ENCODE data around the gene DYRK3. TPM values are rescaled to one million over a fixed set of nuclear protein-coding genes. Genes with fewer than 3 reads are reported as not detected.

The DYRK3 gene
- total and polyA plus RNA-seq, 2 of the 8 experiments (the other 6 are each of a cell fraction or from before 2014, with no cell fraction given): 2.1 to 8.5 TPM

- DNase-seq (ENCODE audit: low read depth in 1 of 2, low spot score in 2 of 2) (no peak), FAIRE-seq (no peak)
- H4K8ac ChIP-seq (ENCODE audit: extremely low read depth, insufficient read depth, low read length): no peak overlapping the region
- H3K79me2 ChIP-seq (ENCODE audit: control insufficient read depth in 1 of 2, insufficient read depth in 2 of 2, low read length in 2 of 2): no peaks in the 10 kb centered on the region
- no peak overlapping the region for H3K9ac ChIP-seq (replicated peaks in 1 of 4; ENCODE audit: extremely low read depth in 1 of 4, low read depth in 3 of 4, low read length in 3 of 4)
- H2AK5ac ChIP-seq (ENCODE audit: low read depth, low read length): no peak overlapping the region
- ChIA-PET POLR2A (ENCODE audit: partially characterized antibody) (interaction anchor here (0.9 to 2.3 kb wide), 7 partner anchors 22 to 273 kb away, joined by 3 to 13 read pairs (median 3); partner anchors contain the start of gene MAPKAPK2), CTCF (ENCODE audit: partially characterized antibody) (interaction anchor here (1.0 to 19.2 kb wide), 6 partner anchors 10 to 29 kb away, joined by 3 to 666 read pairs (median 22); partner anchors contain the start of gene EIF2D)
- H3K4ac ChIP-seq (replicated peaks; ENCODE audit: insufficient read length, low read depth, low read length): no peak overlapping the region
- no peak overlapping the region for H2BK12ac ChIP-seq (ENCODE audit: low read depth, low read length)
- H3K4me1 ChIP-seq (replicated peaks in 1 of 4; ENCODE audit: control insufficient read depth in 3 of 4, insufficient read depth in 4 of 4, low read length in 3 of 4): peaks cover 0 to 10% (median 4%) of the 10 kb centered on the region in 4 experiments; a peak in 4 of 7 replicates
- H3K9me3 ChIP-seq (ENCODE audit: insufficient read depth in 2 of 2, low read depth in 1 of 2, low read length in 1 of 2): no peaks in the 10 kb centered on the region
- 3% methylated on average over 14 of the region's 14 CpGs; no CpG with 5 or more reads in 1 of the 2 experiments for WGBS, 2 experiments (ENCODE audit: extremely low coverage in 1 of 2, insufficient coverage in 1 of 2, insufficient read length in 1 of 2, insufficient replicate concordance in 2 of 2, low coverage in 1 of 2, low lambda C conversion rate in 2 of 2, missing lambda C conversion rate in 1 of 2)
- H3K27me3 ChIP-seq (replicated peaks in 1 of 4; ENCODE audit: control insufficient read depth in 3 of 4, extremely low read depth in 1 of 4, insufficient read depth in 3 of 4, low read length in 3 of 4): peaks cover 0 to 4% (median 0%) of the 10 kb centered on the region in 4 experiments; a peak in 2 of 7 replicates
- TF ChIP-seq NANOG (IDR thresholded peaks at IDR 0.05; ENCODE audit: insufficient read depth, low read depth, low read length, poor library complexity, severe bottlenecking) (no peak), CHD1 (IDR thresholded peaks at IDR 0.05; ENCODE audit: low read depth, low read length) (no peak), KDM4A (IDR thresholded peaks at IDR 0.05; ENCODE audit: low read depth, low read length, severe bottlenecking) (no peak), JUND (IDR thresholded peaks at IDR 0.05; ENCODE audit: low read length) (no peak), E2F6 (IDR thresholded peaks at IDR 0.05) (no peak), KDM5A (IDR thresholded peaks at IDR 0.05; ENCODE audit: low read length) (no peak), RFX5 (IDR thresholded peaks at IDR 0.05; ENCODE audit: borderline replicate concordance, low read depth, low read length) (no peak), EP300 (IDR thresholded peaks at IDR 0.05; ENCODE audit: borderline replicate concordance in 1 of 2, low read depth in 2 of 2, low read length in 2 of 2) (no peak)
- H3K4me3 ChIP-seq (ENCODE audit: extremely low read depth in 1 of 4, insufficient read depth in 2 of 4, low read depth in 3 of 4, low read length in 4 of 4): peak overlapping the region; percentile 66 to 88 (median 79)
- no peak overlapping the region for H2AFZ ChIP-seq (ENCODE audit: low read length)
- no peak overlapping the region for H2BK5ac ChIP-seq (ENCODE audit: low read depth, low read length)
- no peak overlapping the region for H3K27ac ChIP-seq (ENCODE audit: low read depth, low read length)
- no peak overlapping the region for H2BK120ac ChIP-seq (replicated peaks; ENCODE audit: low read depth, low read length)
- H3K18ac ChIP-seq (ENCODE audit: extremely low read depth, low read length): no peak overlapping the region; the same call in 1 of the 2 replicates
- peak overlapping the region; percentile 59 for H3K56ac ChIP-seq (replicated peaks; ENCODE audit: insufficient read length, low read depth, low read length)
- H3K14ac ChIP-seq (ENCODE audit: insufficient read length): no peak overlapping the region
- H4K20me1 ChIP-seq (replicated peaks in 1 of 2; ENCODE audit: control insufficient read depth in 1 of 2, insufficient read depth in 2 of 2, low read length in 2 of 2): no peaks in the 10 kb centered on the region
- H3K36me3 ChIP-seq (ENCODE audit: control insufficient read depth in 2 of 4, insufficient read depth in 4 of 4, low read length in 3 of 4): no peaks in the 10 kb centered on the region
- H4K5ac ChIP-seq (ENCODE audit: insufficient read length, low read depth, low read length): no peak overlapping the region
- no peak overlapping the region for H3K23ac ChIP-seq (ENCODE audit: insufficient read length)
- H4K91ac ChIP-seq (replicated peaks; ENCODE audit: insufficient read length, low read length): no peak overlapping the region
- H3K4me2 ChIP-seq (ENCODE audit: insufficient read depth in 1 of 2, low read depth in 2 of 2, low read length in 2 of 2): peak overlapping the region; percentile 70 to 76
- H3K79me1 ChIP-seq (ENCODE audit: low read depth, low read length): no peaks in the 10 kb centered on the region
- peaks cover 8% of the 10 kb centered on the region; the same call in 1 of the 2 replicates for H3K23me2 ChIP-seq (ENCODE audit: low read depth, low read length)
- no peak overlapping the region for H2BK20ac ChIP-seq (ENCODE audit: low read length)
- H2BK15ac ChIP-seq (ENCODE audit: low read length): no peak overlapping the region
Observed at GRCh38 chr1:206635978-206636345, 626 bp downstream of the DYRK3 start.

All from H1 (cell line).